GM12878 (cell line): ENCODE measurements around the gene IFITM5. TPM values are rescaled to one million over a fixed set of nuclear protein-coding genes. Genes with fewer than 3 reads are reported as not detected.

Experiments used
- ATAC-seq: fragments of 200-7000 bp; cut with Tn5 transposase; 3 replicates; pipeline ENCODE4 v1.9.1; 2020; ENCODE audit warnings: mild to moderate bottlenecking, moderate library complexity
- BruUV-seq: library from RNA; stranded (reverse); fragments of 400-500 nt; replicated peaks from 2 replicates; lab custom pipeline; 2021; lab: Mats Ljungman, UMichigan
- CTCF ChIA-PET: fragments of 300-600 bp; sonication (Branson Sonifier 250); formaldehyde crosslinking; extraction: SDS; loops from one replicate; lab custom pipeline; 2021; ENCODE audit warnings: inconsistent platforms; lab: Yijun Ruan, JAX
- POLR2A ChIA-PET: fragments of 350-600 bp; formaldehyde crosslinking; extraction: SDS; loops from one replicate; lab custom pipeline; 2021; ENCODE audit warnings: inconsistent platforms; lab: Charles Lee
- RAD21 ChIA-PET: fragments of 300-600 bp; sonication (Branson Sonifier 250); formaldehyde crosslinking; loops from one replicate; lab custom pipeline; 2023; ENCODE audit warnings: antibody characterized with exemption; ENCODE audit not compliant: unreplicated experiment; lab: Charles Lee
- SMC1A ChIA-PET: fragments of 300-600 bp; sonication (Branson Sonifier 250); formaldehyde crosslinking; loops from one replicate; lab custom pipeline; 2023; ENCODE audit not compliant: unreplicated experiment, uncharacterized antibody; lab: Charles Lee
- DNase-seq: peaks from one replicate; pipeline ENCODE4 v3.0.0-alpha.2; 2011; ENCODE audit warnings: low read depth, low spot score
- FAIRE-seq: peaks from 3 replicates; lab custom pipeline; 2011; peaks lifted over from hg19 to GRCh38; lab: Jason Lieb, UNC
- H2AFZ ChIP-seq: 2 replicates; pipeline ENCODE4 v1.6.0; 2011; ENCODE audit warnings: low read depth, low read length, control low read depth; ENCODE audit not compliant: control insufficient read depth
- H3K27ac ChIP-seq: 2 replicates; pipeline ENCODE4 v1.5.1; 2011; ENCODE audit warnings: control low read depth; ENCODE audit not compliant: control insufficient read depth, insufficient read depth
- H3K27me3 ChIP-seq, 2 experiments: replicated peaks in 1 of 2; 2 replicates each; pipeline versions ENCODE4 v1.6.0 to v1.6.1; 2011; ENCODE audit warnings: low read length in 1 of 2; ENCODE audit not compliant: control insufficient read depth in 2 of 2, insufficient read depth in 2 of 2
- H3K36me3 ChIP-seq, 2 experiments: 2 replicates each; pipeline ENCODE4 v1.5.1; 2011; ENCODE audit warnings: low read length in 1 of 2; ENCODE audit not compliant: control insufficient read depth in 2 of 2, insufficient read depth in 2 of 2
- H3K4me1 ChIP-seq: 2 replicates; pipeline ENCODE4 v1.6.1; 2011; ENCODE audit warnings: mild to moderate bottlenecking, low read length, moderate library complexity, mixed read lengths; ENCODE audit not compliant: control insufficient read depth, insufficient read depth
- H3K4me2 ChIP-seq: 2 replicates; pipeline ENCODE4 v1.6.0; 2011; ENCODE audit warnings: control low read depth; ENCODE audit not compliant: control insufficient read depth, insufficient read depth
- H3K4me3 ChIP-seq: fragments of 200-600 bp; sonication (generic); 2 replicates; pipeline ENCODE4 v1.5.1; 2016
- H3K79me2 ChIP-seq: 2 replicates; pipeline ENCODE4 v1.6.0; 2011; ENCODE audit warnings: low read length; ENCODE audit not compliant: control insufficient read depth, insufficient read depth
- H3K9ac ChIP-seq: 2 replicates; pipeline ENCODE4 v1.8.0; 2011; ENCODE audit warnings: low read length, control low read depth, mixed read lengths; ENCODE audit not compliant: control insufficient read depth, insufficient read depth
- H3K9me3 ChIP-seq: replicated peaks from 3 replicates; pipeline ENCODE4 v1.5.1; 2011; ENCODE audit warnings: mild to moderate bottlenecking, low read length; ENCODE audit not compliant: control insufficient read depth, insufficient read depth
- H4K20me1 ChIP-seq: 2 replicates; pipeline ENCODE4 v1.6.0; 2011; ENCODE audit not compliant: control insufficient read depth, insufficient read depth
- ATF7 ChIP-seq: fragments of 450-650 bp; IDR thresholded peaks from 2 replicates; pipeline ENCODE4 v1.6.1; 2016; ENCODE audit warnings: low read depth, mild to moderate bottlenecking
- E2F4 ChIP-seq: IDR thresholded peaks from 2 replicates; pipeline ENCODE4 v1.6.1; 2012; ENCODE audit warnings: low read depth, low read length, improper control_type of control experiment
- E4F1 ChIP-seq: fragments of 450-650 bp; IDR thresholded peaks from 2 replicates; pipeline ENCODE4 v1.6.1; 2018; ENCODE audit warnings: borderline replicate concordance, mild to moderate bottlenecking; ENCODE audit not compliant: partially characterized antibody
- HCFC1 ChIP-seq: fragments of 150-350 bp; IDR thresholded peaks from 2 replicates; pipeline ENCODE4 v1.6.1; 2014; ENCODE audit warnings: low read length
- MEF2B ChIP-seq: fragments of 450-650 bp; IDR thresholded peaks from 2 replicates; pipeline ENCODE4 v1.6.1; 2018; ENCODE audit warnings: mild to moderate bottlenecking, moderate library complexity; ENCODE audit not compliant: partially characterized antibody, poor library complexity, severe bottlenecking
- NKRF ChIP-seq: fragments of 450-650 bp; conservative IDR thresholded peaks from 2 replicates; pipeline ENCODE4 v1.6.1; 2017; ENCODE audit warnings: mild to moderate bottlenecking, moderate library complexity
- POLR2AphosphoS5 ChIP-seq: IDR thresholded peaks from 2 replicates; pipeline ENCODE4 v1.6.1; 2011; ENCODE audit warnings: mild to moderate bottlenecking, low read length, inconsistent platforms
- RELA ChIP-seq: fragments of 450-650 bp; IDR thresholded peaks from 2 replicates; pipeline ENCODE4 v1.8.0; 2014; ENCODE audit warnings: borderline replicate concordance; ENCODE audit not compliant: partially characterized antibody
- SIN3A ChIP-seq: IDR thresholded peaks from 2 replicates; pipeline ENCODE4 v1.6.1; 2012; ENCODE audit warnings: low read depth, low read length, improper control_type of control experiment
- SIX5 ChIP-seq: IDR thresholded peaks from 2 replicates; pipeline ENCODE4 v1.6.1; 2011; ENCODE audit warnings: mild to moderate bottlenecking, low read depth, low read length, moderate library complexity; ENCODE audit not compliant: severe bottlenecking
- SMC3 ChIP-seq: IDR thresholded peaks from 2 replicates; pipeline ENCODE4 v1.6.1; 2011; ENCODE audit warnings: low read length, improper control_type of control experiment, borderline replicate concordance
- SREBF1 ChIP-seq: IDR thresholded peaks from 2 replicates; pipeline ENCODE4 v1.6.1; 2012; ENCODE audit warnings: mild to moderate bottlenecking, low read length
- ZBED1 ChIP-seq: IDR thresholded peaks from 2 replicates; pipeline ENCODE4 v1.6.1; 2016; ENCODE audit warnings: borderline replicate concordance
- ZNF622 ChIP-seq: fragments of 450-650 bp; IDR thresholded peaks from 2 replicates; pipeline ENCODE4 v1.6.1; 2017; ENCODE audit warnings: mild to moderate bottlenecking, inconsistent platforms
- WGBS: methylation state at CpG from one replicate; pipeline ENCODE4 v1.1.6; 2016; ENCODE audit warnings: low lambda C conversion rate; ENCODE audit not compliant: insufficient replicate concordance, insufficient coverage; ENCODE audit errors: missing lambda C conversion rate; 5-methylcytosine and 5-hydroxymethylcytosine counted together
- in situ Hi-C: fragments of 300-500 bp; cut with MboI; formaldehyde crosslinking; loops from 9 replicates; pipeline ENCODE4 v1.14.3; 2018; ENCODE audit warnings: mixed read lengths
- intact Hi-C: fragments of 100-400 bp; cut with micrococcal nuclease; formaldehyde crosslinking; loops from one replicate; pipeline ENCODE4 v1.14.2; 2022; ENCODE audit not compliant: unreplicated experiment
- polyA plus RNA-seq, 11 experiments: library from polyadenylated mRNA; depleted of rRNA in 4 of 11; unstranded in 6 of 11; stranded (reverse) in 5 of 11; fragments of >200 nt; fragmentation: Nextera tagmentation in 4 of 11; fragmentation: Illumina TruSeq in 1 of 11; extraction: Ambion mirVana in 4 of 11; extraction: Trizol in 1 of 11; gene quantifications; 1 replicate in 1 of 11; 2 replicates in 10 of 11; pipeline versions ENCODE4 v1.2.1 to v1.2.3, GENCODE V29; 2011 to 2016; ENCODE audit warnings: inconsistent platforms in 2 of 11, missing spikeins in 2 of 11, low read depth in 1 of 11
- total RNA-seq, 4 experiments: library from RNA; depleted of rRNA in 3 of 4; stranded (reverse); fragments of >200 nt in 3 of 4; fragmentation: Illumina TruSeq in 1 of 4; extraction: Trizol in 1 of 4; gene quantifications; 2 replicates each; pipeline versions ENCODE4 v1.2.1 to v1.2.3, GENCODE V29; 2013 to 2021

The IFITM5 gene
- total and polyA plus RNA-seq, 10 of the 15 experiments (the other 5 are each of a cell fraction or from before 2014, with no cell fraction given), result not detected

- in situ Hi-C loops, result no loop called here
Measured at GRCh38 chr11:340539-341512, 41.5 kb upstream of the IFITM5 start.

More at GRCh38 chr11:340539-341512, 41.5 kb upstream of the IFITM5 start:
- ATAC-seq, result no peak
- H4K20me1 ChIP-seq, result no peaks in the 10 kb centered on the region
- H3K4me1 ChIP-seq, result peaks cover 2% of the 10 kb centered on the region
- no peaks in the 10 kb centered on the region for H3K36me3 ChIP-seq
- no peak overlapping the region for H3K4me2 ChIP-seq
- ChIA-PET RAD21 (interaction anchor here (1.7 to 2.3 kb wide), 3 partner anchors 11 to 28 kb away, joined by 5 to 12 read pairs (median 10); no protein-coding TSS in a partner anchor), SMC1A (interaction anchor here (0.9 to 3.0 kb wide), 7 partner anchors 7 to 36 kb away, joined by 3 to 25 read pairs (median 7); no protein-coding TSS in a partner anchor), POLR2A (interaction anchor here (0.6 to 2.7 kb wide), 8 partner anchors 7 to 61 kb away, joined by 3 to 35 read pairs (median 6); no protein-coding TSS in a partner anchor), CTCF (interaction anchor here (0.9 to 3.2 kb wide), 7 partner anchors 7 to 107 kb away, joined by 3 to 17 read pairs (median 4); no protein-coding TSS in a partner anchor)
- H3K27ac ChIP-seq, result no peak overlapping the region
- H3K9ac ChIP-seq, result no peak overlapping the region
- H3K79me2 ChIP-seq, result no peaks in the 10 kb centered on the region
- BruUV-seq, result no TSS peak
- H3K4me3 ChIP-seq, result no peak overlapping the region
- FAIRE-seq, result no peak
- intact Hi-C loops, result no loop called here
- DNase-seq, result no peak
- no peak overlapping the region; the same call in 1 of the 2 replicates for H2AFZ ChIP-seq
- TF ChIP-seq ZBED1 (no peak), HCFC1 (no peak), E2F4 (no peak), POLR2AphosphoS5 (no peak), SMC3 (no peak), RELA (no peak), ATF7 (no peak), SIX5 (no peak), ZNF622 (no peak), SREBF1 (no peak), NKRF (no peak), MEF2B (no peak), E4F1 (no peak), SIN3A (no peak)
- 13% methylated on average over 5 of the region's 5 CpGs for WGBS
- no peaks in the 10 kb centered on the region for H3K27me3 ChIP-seq
- no peaks in the 10 kb centered on the region; the same call in 2 of the 3 replicates for H3K9me3 ChIP-seq
